ENCODE data around the gene PDYN. TPM values are rescaled to one million over a fixed set of nuclear protein-coding genes. Genes with fewer than 3 reads are reported as not detected.

Gene PDYN
- total RNA-seq, 4 donors from 2014 or later, result not detected

- TF ChIP-seq CTCF (IDR thresholded peaks at IDR 0.05; ENCODE audit: low read depth), result no peak
Measured at GRCh38 chr20:2023151-2023550, 29.3 kb upstream of the PDYN start.

DNA sequence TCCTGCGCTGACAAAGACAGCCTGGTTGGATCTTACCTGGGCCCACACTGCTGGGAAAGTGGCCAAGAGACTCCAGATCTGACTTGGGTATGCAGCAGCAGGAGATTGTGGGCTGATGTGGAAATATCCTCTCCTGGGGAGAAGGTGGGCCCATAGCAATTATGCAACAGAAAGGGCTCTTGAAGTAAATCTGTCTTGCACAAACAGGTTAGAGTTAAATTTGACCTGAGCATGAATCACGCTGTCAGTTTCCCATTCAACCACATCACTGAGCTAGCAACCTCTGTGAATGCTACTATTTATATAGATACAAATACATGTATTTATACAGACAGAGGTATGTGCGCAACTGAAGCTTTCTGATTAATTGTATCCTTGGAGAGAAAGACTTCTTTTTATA is 28.3 kb upstream of the PDYN start:
- TF ChIP-seq CTCF (IDR thresholded peaks at IDR 0.05; ENCODE audit: low read depth), result no peak

DNA sequence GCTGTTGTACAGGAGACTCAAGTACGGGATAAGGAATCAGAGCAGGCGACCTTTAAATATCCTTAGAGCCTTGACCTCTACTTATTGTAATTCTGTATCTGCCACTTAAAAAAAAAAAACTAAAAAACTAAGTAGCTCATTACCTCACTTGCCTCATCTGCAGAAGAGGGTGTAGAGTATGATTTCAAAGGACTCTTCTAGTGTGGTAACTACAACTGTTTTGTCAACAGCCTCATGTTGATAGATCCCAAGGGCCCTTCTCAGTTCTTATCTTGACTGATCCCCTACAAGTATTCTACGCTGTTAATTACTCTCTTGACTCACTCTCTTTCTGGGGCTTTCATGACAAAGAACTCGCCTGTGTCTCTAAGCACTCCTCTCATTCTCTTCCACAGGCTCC is 16.7 kb upstream of the PDYN start:
- no peak for TF ChIP-seq CTCF (IDR thresholded peaks at IDR 0.05; ENCODE audit: low read depth)

DNA sequence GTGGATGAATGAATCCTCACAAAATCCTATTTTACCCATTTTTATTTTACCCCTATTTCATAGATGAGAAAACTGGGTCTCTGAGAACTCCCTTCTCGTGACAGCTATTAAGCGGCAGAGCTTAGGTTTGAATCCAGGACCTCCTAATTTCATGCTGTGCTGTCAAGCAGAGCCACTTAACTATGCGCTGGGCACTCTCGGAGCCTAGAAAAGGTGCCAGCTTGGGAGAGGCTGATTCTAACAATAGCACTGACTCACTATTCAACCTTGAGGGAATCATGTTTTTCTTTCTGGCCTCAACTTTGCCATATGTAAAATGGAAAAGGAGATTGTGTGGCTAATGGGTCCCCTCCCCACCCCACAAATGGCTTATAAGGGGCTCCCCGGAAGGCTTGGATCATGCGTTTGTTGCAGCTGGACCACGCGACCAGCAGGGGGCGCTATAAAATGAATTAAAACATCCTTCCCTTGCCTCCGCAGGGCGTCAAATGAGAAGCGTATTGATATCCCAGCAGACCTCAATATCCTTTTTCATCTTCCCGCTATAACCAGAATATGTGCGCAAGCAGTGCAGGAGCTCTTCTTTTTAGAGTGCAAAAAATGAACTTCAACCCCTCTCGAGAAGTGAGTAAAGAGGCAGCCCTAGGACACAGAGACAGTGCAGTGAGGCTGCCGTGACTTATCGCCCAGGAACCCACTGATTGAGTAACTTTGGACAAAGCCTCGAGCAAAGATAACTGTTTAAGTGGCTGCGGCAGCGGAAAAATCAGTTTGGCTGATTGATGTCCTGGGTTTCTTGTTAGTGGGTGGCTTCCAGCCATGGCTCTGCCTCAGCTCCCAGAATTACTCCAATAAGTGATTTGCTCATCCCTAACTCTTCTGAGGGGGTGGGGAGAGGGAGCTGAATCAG is 12.8 kb upstream of the PDYN start:
- TF ChIP-seq CTCF (IDR thresholded peaks at IDR 0.05; ENCODE audit: low read depth), result no peak

- no peak for TF ChIP-seq CTCF (IDR thresholded peaks at IDR 0.05; ENCODE audit: low read depth)
Measured at GRCh38 chr20:2005831-2006426, 12.1 kb upstream of the PDYN start.

GRCh38 chr20:2005359-2005758 is 11.5 kb upstream of the PDYN start:
- TF ChIP-seq CTCF (IDR thresholded peaks at IDR 0.05; ENCODE audit: low read depth), result no peak

DNA sequence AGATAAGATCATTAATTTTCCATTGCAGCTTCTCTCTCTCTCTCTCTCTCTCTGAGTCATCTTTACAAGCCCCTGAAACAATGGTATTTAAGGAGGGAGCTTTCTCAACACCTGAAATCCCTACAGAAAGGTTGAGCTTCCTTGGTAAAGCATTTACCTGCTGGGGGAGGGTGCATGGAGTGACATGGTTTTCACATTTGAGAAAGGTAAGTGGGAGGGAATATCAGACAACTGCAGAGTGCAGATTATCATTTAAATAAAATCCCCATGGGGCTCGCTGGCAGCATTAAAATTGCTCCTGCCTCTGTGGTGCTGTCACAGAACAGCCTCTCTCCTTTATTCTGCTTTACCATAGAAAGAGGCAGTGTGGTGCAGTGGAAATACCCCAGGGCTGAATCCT is 10.3 kb upstream of the PDYN start:
- no peak for TF ChIP-seq CTCF (IDR thresholded peaks at IDR 0.05; ENCODE audit: low read depth)

Data from subcutaneous adipose tissue (tissue), 4 donors.